ENCODE results near the gene STX1A. TPM values are rescaled to one million over a fixed set of nuclear protein-coding genes. Genes with fewer than 3 reads are reported as not detected.
"Not testable (repeated sequence)": the region's sequence is repeated elsewhere in the genome, so short reads cannot be mapped to it uniquely, and the experiment has no call there.

Gene STX1A
- total RNA-seq, 1 donor from 2014 or later = 27.3 TPM

GRCh38 chr7:73726083-73726466 lies 6.6 kb upstream of the STX1A start:
- H3K36me3 Mint-ChIP-seq = no peaks in the 10 kb centered on the region
- H3K27ac Mint-ChIP-seq = no peak overlapping the region
- H3K4me1 Mint-ChIP-seq (ENCODE audit: unreplicated experiment) = peaks cover 5% of the 10 kb centered on the region
- no peak for TF ChIP-seq CTCF (conservative IDR thresholded peaks at IDR 0.05)
- no peak overlapping the region for H3K4me3 Mint-ChIP-seq
- H3K27me3 Mint-ChIP-seq = peaks cover 3% of the 10 kb centered on the region
- H3K9me3 Mint-ChIP-seq = no peaks in the 10 kb centered on the region
- no peak for DNase-seq (ENCODE audit: extremely low spot score, unreplicated experiment)

- no peak overlapping the region for H3K4me3 Mint-ChIP-seq
- no peaks in the 10 kb centered on the region for H3K9me3 Mint-ChIP-seq
- TF ChIP-seq CTCF (conservative IDR thresholded peaks at IDR 0.05) = no peak
- H3K36me3 Mint-ChIP-seq = no peaks in the 10 kb centered on the region
- peaks cover 8% of the 10 kb centered on the region for H3K27me3 Mint-ChIP-seq
- H3K27ac Mint-ChIP-seq = no peak overlapping the region
- H3K4me1 Mint-ChIP-seq (ENCODE audit: unreplicated experiment) = no peaks in the 10 kb centered on the region
- DNase-seq (ENCODE audit: extremely low spot score, unreplicated experiment) = no peak
Measured at GRCh38 chr7:73723813-73724212, 4.3 kb upstream of the STX1A start.

DNA sequence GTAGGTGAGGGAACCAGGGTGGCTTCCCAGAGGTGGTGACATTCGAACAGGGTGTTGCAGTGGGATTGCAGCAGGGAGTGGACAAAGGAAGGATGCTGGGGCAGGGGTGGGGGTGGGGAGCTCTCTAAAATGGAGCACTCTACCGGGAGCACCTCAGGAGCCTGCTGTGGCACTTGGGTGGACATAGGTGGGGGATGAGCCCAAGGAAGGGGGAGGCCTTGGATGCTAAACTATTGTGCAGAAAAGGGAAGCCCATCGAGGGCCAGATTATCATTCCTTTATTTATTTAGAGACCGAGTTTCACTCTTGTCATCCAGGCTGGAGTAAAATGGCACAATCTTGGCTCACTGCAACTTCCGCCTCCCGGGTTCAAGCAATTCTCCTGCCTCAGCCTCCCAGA lies 3.3 kb upstream of the STX1A start:
- H3K4me3 Mint-ChIP-seq = no peak overlapping the region
- no peak overlapping the region for H3K27ac Mint-ChIP-seq
- no peak for TF ChIP-seq CTCF (conservative IDR thresholded peaks at IDR 0.05)
- DNase-seq (ENCODE audit: extremely low spot score, unreplicated experiment) = no peak
- peaks cover 4% of the 10 kb centered on the region for H3K4me1 Mint-ChIP-seq (ENCODE audit: unreplicated experiment)
- H3K36me3 Mint-ChIP-seq = no peaks in the 10 kb centered on the region
- peaks cover 5% of the 10 kb centered on the region for H3K27me3 Mint-ChIP-seq
- no peaks in the 10 kb centered on the region for H3K9me3 Mint-ChIP-seq

DNA sequence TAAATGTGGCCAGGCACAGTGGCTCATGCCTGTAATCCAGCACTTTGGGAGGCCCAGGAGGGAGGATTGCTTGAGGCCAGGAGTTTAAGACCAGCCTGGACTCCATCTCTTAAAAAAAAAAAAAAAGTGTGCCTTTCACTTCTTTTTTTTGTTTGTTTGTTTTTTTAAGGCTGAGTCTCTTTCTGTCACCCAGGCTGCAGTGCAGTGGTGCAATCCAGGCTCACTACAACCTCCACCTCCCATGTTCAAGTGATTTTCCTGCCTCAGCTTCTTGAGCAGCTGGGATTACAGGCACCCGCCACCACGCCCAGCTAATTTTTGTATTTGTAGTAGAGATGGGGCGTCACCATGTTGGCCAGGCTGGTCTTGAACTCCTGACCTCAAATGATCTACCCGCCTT lies 2.7 kb upstream of the STX1A start:
- not testable (repeated sequence) for H3K4me3 Mint-ChIP-seq; H3K27me3 Mint-ChIP-seq; H3K27ac Mint-ChIP-seq; DNase-seq (ENCODE audit: extremely low spot score, unreplicated experiment); H3K9me3 Mint-ChIP-seq; H3K4me1 Mint-ChIP-seq (ENCODE audit: unreplicated experiment); H3K36me3 Mint-ChIP-seq

- Mint-ChIP-seq H3K27me3 (peaks cover 5% of the 10 kb centered on the region), H3K4me3 (peak overlapping the region; percentile 82), H3K9me3 (no peaks in the 10 kb centered on the region), H3K4me1 (ENCODE audit: unreplicated experiment) (peaks cover 8% of the 10 kb centered on the region), H3K36me3 (no peaks in the 10 kb centered on the region), H3K27ac (no peak overlapping the region)
- TF ChIP-seq CTCF (conservative IDR thresholded peaks at IDR 0.05) = no peak
- no peak for DNase-seq (ENCODE audit: extremely low spot score, unreplicated experiment)
Measured at GRCh38 chr7:73721377-73721817, 1.9 kb upstream of the STX1A start.

DNA sequence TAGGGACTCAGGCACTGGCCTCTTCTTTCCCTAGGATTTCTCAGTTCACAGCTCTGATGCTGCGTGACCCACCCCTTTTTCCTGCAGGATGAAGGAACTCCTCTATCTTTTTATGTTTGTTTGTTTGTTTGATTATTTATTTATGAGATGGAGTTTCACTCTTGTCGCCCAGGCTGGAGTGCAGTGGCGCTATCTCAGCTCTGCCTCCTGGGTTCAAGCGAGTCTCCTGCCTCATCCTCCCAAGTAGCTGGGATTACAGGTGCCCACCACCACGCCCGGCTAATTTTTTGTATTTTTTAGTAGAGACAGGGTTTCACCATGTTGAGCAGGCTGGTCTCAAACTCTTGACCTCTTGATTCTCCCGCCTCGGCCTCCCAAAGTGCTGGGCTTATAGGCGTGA lies 974 bp upstream of the STX1A start:
- not testable (repeated sequence) for DNase-seq (ENCODE audit: extremely low spot score, unreplicated experiment); H3K36me3 Mint-ChIP-seq; H3K27me3 Mint-ChIP-seq; H3K9me3 Mint-ChIP-seq
- peaks cover 17% of the 10 kb centered on the region for H3K4me1 Mint-ChIP-seq (ENCODE audit: unreplicated experiment)
- H3K27ac Mint-ChIP-seq = peak overlapping the region; percentile 43
- H3K4me3 Mint-ChIP-seq = peak overlapping the region; percentile 85

DNA sequence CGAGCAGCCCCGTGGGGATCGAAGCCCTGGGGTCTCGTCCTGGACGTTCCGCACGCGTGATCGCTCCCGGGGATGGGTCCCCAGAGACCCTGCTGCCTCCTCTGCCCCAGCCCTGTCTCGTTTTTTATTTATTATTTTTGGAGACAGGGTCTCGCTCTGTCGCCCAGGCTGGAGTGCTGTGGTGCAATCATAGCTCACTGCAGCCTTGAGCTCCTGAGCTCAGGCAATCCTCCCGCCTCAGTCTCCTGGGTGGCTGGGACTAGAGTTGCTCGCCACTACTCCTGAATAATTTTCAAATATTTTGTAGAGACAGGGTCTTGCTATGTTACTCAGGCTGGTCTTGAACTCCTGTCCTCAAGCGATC lies 319 bp upstream of the STX1A start:
- no peak for TF ChIP-seq CTCF (conservative IDR thresholded peaks at IDR 0.05)
- no peaks in the 10 kb centered on the region for H3K36me3 Mint-ChIP-seq
- peak overlapping the region; percentile 85 for H3K4me3 Mint-ChIP-seq
- peaks cover 5% of the 10 kb centered on the region for H3K27me3 Mint-ChIP-seq
- peaks cover 18% of the 10 kb centered on the region for H3K4me1 Mint-ChIP-seq (ENCODE audit: unreplicated experiment)
- H3K27ac Mint-ChIP-seq = no peak overlapping the region
- DNase-seq (ENCODE audit: extremely low spot score, unreplicated experiment) = no peak
- no peaks in the 10 kb centered on the region for H3K9me3 Mint-ChIP-seq
